Measurements from ENCODE around the gene SEZ6L2.
"Not testable (repeated sequence)": the region's sequence is repeated elsewhere in the genome, so short reads cannot be mapped to it uniquely, and the experiment has no call there.

Gene SEZ6L2

GRCh38 chr16:29909851-29910250, 10.5 kb upstream of the SEZ6L2 start:
- DNase-seq = not testable (repeated sequence)

- DNase-seq = no peak
Measured at GRCh38 chr16:29909391-29909790, 10.0 kb upstream of the SEZ6L2 start.

- no peak for DNase-seq
Measured at GRCh38 chr16:29908719-29909220, 9.4 kb upstream of the SEZ6L2 start.

GRCh38 chr16:29907973-29908372, 8.6 kb upstream of the SEZ6L2 start:
- DNase-seq = no peak

GRCh38 chr16:29906520-29907244, 7.3 kb upstream of the SEZ6L2 start:
- DNase-seq = no peak

- DNase-seq = no peak
Measured at GRCh38 chr16:29905668-29906067, 6.3 kb upstream of the SEZ6L2 start.

GRCh38 chr16:29904947-29905346, 5.6 kb upstream of the SEZ6L2 start:
- no peak for DNase-seq

- no peak for DNase-seq
Measured at GRCh38 chr16:29903590-29903989, 4.2 kb upstream of the SEZ6L2 start.

- no peak for DNase-seq
Measured at GRCh38 chr16:29901607-29901945, 2.2 kb upstream of the SEZ6L2 start.

GRCh38 chr16:29900888-29901606, 1.7 kb upstream of the SEZ6L2 start:
- DNase-seq = no peak

- DNase-seq = peak; percentile 63
Measured at GRCh38 chr16:29900102-29900887, 945 bp upstream of the SEZ6L2 start, which contains the start of gene ASPHD1. Gene ASPHD1 (plus strand): TSS chr16:29900488. CDS start chr16:29900972, 484 bp downstream.

- no peak for DNase-seq
Measured at GRCh38 chr16:29898804-29899515, 390 bp downstream of the SEZ6L2 start.

- DNase-seq = no peak
Measured at GRCh38 chr16:29898135-29898803, 1.1 kb downstream of the SEZ6L2 start.

GRCh38 chr16:29897333-29897732, 2.0 kb downstream of the SEZ6L2 start:
- DNase-seq = no peak

- no peak for DNase-seq
Measured at GRCh38 chr16:29896841-29897240, 2.5 kb downstream of the SEZ6L2 start.

GRCh38 chr16:29894352-29894751, 5.0 kb downstream of the SEZ6L2 start:
- DNase-seq = no peak

GRCh38 chr16:29893553-29893952, 5.8 kb downstream of the SEZ6L2 start:
- no peak for DNase-seq

GRCh38 chr16:29892458-29892813, 6.9 kb downstream of the SEZ6L2 start:
- DNase-seq = no peak

- no peak for DNase-seq
Measured at GRCh38 chr16:29891525-29892457, 7.6 kb downstream of the SEZ6L2 start.

- not testable (repeated sequence) for DNase-seq
Measured at GRCh38 chr16:29889372-29889771, 10.0 kb downstream of the SEZ6L2 start.

- DNase-seq = no peak
Measured at GRCh38 chr16:29883987-29884386, 15.4 kb downstream of the SEZ6L2 start.

All from stimulated activated CD4-positive, alpha-beta T cell treated with anti-CD3 and anti-CD28 coated beads, Interleukin-4, amount 100 ng/mL, for 24 hours (primary cell).